Measurements from ENCODE around the gene NEAT1.

Gene NEAT1

GRCh38 chr11:65390099-65390941, 32.3 kb upstream of the NEAT1 start:
- DNase-seq = no peak

DNA sequence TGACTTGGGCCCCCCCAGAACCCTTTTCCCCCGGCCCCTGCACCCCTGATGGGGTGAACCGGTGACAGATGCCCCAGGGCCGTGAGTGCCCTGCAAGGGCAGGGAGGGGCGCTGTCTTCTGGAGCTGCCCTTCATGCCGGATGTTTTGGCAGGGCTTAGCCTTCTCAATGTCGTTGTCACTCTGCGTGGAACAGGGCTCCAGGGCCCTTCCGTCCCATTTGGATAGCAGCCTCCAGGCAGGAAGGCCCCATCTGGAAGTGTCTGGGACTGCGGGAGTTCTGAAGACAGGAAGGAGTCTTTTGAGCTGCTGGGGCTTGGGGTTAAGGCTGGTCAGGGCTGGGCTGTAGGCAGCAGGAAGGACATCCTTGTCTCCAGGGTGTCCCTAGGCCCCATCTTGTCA, 31.6 kb upstream of the NEAT1 start:
- no peak for DNase-seq

DNA sequence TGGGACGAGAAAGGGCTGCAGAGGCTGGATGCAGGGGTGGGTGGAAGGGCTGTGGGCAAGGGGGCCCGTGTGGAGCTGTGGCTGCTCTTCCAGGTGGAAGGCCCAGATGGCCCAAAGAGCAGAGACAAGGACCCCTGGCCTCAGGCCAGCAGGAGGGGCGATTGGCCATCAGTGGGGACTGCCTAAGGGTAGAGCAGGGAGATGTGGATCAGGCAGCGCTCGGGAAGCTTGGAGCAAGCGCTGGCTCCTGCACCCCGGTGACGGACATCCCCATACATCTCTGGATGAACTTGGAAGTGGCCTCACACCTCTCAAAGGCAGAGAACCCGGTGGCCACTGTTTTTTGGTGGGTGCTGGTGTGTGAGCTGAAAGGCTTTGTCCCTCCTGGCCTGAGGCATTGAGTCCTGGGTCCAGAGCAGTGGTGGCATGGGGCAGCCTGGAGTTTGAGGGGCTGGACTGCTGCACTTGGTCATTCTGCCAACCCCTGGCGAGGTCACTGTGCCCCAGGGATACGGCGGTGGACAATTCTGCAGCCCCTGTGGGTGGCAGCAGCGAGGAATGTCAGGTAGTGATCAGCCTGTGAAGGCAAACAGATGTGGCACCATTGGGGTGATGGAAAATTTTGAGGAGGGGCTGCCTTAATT, 30.3 kb upstream of the NEAT1 start:
- DNase-seq = no peak

DNA sequence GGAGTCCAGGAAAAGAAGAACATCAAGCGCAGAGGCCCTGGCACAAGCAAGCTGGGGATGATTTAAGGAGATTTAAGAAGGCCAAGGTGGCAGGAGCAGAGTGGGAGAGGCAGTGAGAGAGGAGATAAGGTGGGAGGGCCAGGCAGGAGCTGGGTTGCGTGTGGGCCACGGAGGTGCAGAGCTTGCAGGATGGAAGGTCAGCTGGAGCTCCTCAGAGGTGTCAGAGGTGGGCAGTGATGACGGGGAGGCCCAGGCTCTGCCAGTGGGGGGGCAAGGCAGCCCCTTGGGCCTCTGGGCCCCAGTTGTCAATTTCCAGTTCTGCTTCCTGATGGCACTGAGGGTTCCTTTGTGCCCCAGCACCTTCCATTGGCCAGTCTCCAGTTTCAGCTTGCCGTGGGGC, 29.7 kb upstream of the NEAT1 start:
- DNase-seq = no peak

DNA sequence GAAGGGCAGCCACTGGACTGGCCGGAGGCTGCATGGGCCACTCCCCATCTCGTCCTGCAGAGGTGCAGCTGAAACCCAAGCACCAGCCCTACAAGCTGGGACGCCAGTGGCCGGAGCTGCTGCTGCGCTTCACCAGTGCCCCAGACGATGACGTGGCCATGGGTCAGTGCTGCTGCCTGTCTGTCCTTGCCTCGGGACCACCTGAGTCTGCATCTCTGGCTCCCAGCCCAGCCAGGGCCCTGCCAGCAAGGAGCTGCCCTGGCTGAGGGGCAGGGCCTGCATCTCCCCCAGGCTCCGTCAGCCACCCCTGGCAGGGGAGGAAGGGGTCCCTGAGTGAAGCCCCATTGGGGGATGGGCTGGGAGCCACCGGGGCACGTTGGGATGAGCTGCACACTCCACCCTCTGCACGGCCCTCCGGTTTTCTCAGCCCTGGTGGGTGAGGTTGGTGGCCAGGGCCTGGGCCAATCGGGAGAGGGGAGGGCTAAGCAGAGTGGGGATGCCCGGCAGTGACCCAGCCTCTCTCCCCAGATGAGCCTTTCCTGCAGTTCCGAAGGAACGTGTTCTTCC, 29.0 kb upstream of the NEAT1 start:
- DNase-seq = no peak

- no peak for DNase-seq
These were observed 28.5 kb upstream of the NEAT1 start for GRCh38 chr11:65394125-65394536.

DNA sequence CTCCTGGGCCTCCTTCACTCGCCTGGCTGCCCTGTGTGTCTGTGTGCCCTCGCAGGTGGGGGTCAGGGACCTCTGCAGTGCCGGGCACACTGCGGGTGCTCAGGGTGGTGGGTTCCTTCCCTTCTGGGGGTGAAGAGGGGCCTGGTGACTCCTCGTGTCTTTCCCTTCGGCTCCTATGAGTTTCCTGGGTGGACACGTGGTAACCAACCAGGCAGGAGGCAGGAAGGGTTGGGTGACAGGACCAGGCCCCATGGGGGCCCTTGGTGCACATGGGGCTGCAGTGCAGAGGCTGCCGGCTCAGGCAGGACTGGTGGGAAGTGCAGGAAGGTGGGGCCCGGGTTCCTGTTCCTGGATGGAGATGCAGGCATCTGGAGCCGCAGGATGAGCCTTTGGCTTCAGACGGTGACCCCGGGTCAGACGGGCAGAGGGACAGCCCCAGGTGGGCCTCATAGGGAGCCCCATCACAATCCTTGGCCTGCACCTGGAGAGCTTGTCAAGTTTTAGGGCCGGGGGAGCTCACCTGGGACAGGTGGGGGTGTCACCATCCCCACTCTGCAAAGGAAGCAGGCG, 26.6 kb upstream of the NEAT1 start:
- DNase-seq = no peak

GRCh38 chr11:65396769-65397745, 25.5 kb upstream of the NEAT1 start:
- DNase-seq = no peak

GRCh38 chr11:65398362-65398910, 24.2 kb upstream of the NEAT1 start:
- DNase-seq = no peak

- no peak for DNase-seq
These were observed 23.3 kb upstream of the NEAT1 start for GRCh38 chr11:65399249-65399648.

DNA sequence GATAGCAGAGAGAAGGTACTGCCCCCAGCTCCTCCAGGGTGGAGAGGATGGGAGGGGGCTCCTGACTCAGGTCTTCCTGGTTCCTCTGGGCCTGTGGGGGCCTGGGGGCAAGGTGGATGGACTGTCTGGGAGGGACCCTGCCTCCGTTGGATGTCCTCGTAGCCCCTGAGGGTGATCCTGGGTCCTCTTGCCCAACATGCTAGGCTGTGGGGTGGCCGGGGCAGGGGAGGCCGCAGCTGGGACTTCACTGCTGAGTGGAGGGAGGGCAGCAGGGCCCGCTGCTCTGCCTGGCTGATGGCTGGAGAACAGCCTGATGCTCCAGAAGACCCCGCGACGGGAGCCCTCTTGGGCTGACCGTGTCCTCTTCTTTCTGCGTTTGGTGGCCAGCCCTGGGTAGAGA, 22.8 kb upstream of the NEAT1 start:
- no peak for DNase-seq

DNA sequence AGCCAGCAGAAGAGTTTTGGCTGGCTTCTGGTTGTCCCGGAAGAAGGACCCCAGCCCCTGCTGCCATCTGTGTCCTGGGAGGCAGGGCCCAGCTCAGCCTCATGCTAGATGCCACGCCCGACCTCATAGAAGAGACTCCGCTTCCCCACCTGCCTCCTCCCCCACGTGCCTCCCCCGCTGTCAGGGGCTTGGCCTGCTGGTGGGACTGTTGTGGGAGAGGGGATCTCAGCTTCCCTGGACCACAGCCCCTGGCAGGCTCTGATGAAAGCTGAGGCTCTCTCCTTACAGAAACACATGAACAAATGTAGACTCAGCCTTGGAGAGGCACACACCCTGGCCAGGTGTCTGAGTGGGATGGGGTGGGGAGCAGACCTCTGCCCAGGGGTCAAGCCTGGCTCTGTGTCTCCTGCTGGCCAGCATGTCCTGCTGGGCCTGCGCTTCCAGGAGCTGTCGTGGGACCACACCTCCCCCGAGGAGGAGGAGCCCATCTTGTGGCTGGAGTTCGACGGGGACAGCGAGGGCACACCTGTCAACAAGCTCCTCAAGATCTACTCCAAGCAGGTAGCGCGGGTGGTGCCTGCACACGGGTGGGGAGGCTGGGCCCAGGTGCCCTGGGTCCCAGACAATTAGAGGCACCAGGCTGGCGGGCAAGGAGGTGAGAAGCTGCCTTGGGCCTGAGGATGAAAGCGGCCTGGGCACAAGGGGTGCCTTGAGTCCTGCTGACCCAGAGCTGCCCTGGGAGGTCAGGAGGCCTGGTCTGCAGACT, 22.1 kb upstream of the NEAT1 start:
- no peak for DNase-seq

GRCh38 chr11:65401073-65401802, 21.4 kb upstream of the NEAT1 start:
- no peak for DNase-seq

GRCh38 chr11:65401803-65402248, 20.8 kb upstream of the NEAT1 start:
- no peak for DNase-seq

DNA sequence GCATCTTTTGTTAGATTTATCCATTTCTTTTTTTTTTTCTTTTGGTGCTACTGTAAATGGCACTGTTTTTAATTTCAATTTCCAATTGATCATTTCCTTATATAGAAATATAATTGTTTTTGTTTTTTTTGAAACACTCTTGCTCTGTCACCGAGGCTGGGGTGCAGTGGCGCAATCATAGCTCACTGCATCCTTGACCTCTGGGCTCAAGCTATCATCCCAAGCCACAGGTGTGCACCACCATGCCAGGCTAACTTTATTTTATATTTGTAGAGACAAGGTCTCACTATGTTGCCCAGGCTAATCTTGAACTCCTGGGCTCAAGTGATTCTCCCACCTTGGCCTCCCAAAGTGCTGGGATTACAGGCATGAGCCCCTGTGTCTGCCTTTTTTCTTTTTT, 19.8 kb upstream of the NEAT1 start:
- no peak for DNase-seq

DNA sequence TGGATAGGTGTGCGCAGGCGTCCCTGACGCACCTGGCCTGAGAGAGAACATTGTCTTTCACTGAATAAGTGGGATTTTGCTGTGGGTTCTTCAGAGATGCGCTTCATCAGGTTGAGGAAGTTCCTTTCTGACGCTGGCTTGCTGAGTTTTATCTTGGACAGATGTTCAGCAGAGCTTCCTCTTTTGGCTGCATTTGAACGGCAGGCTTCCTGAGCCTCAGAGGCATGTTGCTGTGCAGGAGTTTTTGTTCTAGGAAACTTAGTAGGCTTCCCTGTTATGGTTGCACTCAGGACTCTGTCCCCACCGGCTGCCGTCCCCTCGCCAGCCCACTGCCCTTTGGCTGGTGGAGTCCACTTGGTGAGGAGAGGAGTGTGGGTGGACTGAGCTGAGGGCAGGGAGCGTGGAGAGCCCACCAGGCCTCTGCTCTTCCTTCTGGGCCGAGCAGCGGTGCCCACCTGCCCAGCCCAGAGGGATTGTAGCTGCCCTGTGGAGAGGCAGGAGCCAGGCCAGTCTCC, 18.9 kb upstream of the NEAT1 start:
- DNase-seq = no peak

DNA sequence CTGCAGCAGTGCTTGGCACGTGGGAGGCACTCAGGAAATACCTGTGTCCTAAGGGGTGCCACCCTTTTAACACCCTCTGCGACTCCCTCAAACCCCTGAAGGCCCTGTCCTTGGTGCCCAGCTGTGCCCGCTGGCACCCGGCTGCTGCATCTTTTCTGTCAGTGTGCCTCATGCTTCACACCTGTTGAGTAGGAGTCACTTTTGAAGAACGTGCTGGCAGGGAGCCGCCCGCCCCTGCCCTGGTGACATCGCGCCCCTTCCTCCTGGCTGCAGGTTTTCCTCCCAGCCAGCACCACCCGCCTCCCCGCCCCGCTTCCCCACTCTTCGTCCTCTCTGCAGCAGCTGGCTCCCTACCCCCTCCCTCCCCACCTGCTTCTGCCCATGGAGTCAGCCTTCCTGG, 18.4 kb upstream of the NEAT1 start:
- no peak for DNase-seq

DNA sequence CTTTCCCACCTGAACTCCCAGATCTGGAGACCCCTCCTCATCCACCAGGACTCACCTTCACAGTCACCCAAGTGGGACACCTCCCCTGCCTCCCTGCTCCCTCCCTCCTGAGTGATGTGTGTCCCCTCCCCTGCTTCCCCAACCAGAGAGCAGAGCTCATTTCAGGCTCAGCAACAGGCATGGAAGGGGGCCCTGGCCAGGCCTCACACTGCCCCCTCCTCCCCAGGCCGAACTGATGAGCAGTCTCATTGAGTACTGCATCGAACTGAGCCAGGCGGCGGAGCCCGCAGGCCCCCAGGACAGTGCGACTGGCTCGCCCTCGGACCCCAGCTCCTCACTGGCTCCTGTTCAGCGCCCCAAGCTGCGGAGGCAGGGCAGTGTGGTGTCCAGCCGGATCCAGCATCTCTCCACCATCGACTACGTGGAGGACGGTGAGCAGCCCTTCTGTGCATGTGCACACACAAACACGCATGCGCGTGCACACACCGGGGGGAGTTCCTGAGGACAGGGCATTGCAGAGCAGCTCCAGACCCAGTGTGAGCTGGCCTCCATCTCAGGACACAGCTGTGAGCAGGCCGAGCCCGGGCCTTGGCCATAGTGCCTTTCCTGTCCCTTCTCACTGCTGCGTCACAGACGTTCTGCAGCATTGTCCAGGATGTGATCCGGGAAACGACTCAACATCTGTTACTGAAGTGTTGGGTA, 17.8 kb upstream of the NEAT1 start:
- DNase-seq = no peak

GRCh38 chr11:65410936-65411680, 11.5 kb upstream of the NEAT1 start:
- DNase-seq = no peak

All from NCI-H187 treated with DMSO at 0.1 percent for 48 hours (cell line).